ENCODE measurements around the gene PLA2G12A. TPM values are rescaled to one million over a fixed set of nuclear protein-coding genes. Genes with fewer than 3 reads are reported as not detected.

PLA2G12A gene
- total and polyA plus RNA-seq, 9 of the 15 experiments (the other 6 are each of a cell fraction or from before 2014, with no cell fraction given) = 24.2 to 226 (median 80.5) TPM

DNA sequence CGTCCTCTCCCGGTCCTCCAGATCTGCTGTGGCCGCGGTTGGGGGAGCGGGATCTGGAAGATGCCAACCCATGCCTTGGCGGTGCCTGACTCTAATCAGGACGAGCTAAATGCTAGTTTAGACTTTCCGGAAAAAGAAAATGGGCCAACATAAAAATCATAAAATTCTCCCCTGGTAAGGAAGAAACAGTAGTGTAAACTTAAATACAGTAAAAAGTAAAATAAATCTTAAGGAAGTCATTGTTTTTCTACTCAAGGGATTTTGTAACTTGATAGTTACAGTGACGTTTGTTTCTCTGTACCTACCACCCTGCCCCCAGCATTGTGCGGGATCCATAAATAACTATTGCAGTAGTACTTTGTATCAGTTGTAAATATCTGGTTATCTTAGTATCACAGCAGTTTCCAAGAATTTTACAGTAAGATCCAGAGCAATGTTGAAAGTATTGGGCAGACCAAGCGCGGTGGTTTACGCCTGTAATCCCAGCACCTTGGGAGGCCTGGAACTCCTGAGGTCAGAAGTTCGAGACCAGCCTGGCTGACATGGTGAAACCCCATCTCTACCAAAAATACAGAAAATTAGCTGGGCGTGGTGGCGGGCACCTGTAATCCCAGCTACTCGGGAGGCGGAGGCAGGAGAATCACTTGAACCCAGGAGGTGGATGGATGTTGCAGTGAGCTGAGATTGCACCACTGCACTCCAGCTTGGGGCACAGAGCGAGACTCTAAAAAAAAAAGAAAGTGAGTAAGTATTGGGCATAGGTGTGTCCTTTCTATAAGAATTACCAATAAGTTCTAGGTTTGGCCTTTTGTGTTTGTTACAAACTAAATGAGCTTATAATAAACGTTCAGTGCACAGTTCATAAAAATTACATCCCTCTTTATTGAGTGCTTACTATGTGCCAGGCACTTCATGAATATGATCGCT is 1.0 kb upstream of the PLA2G12A start (continued):
- TF ChIP-seq, protein P1, sequence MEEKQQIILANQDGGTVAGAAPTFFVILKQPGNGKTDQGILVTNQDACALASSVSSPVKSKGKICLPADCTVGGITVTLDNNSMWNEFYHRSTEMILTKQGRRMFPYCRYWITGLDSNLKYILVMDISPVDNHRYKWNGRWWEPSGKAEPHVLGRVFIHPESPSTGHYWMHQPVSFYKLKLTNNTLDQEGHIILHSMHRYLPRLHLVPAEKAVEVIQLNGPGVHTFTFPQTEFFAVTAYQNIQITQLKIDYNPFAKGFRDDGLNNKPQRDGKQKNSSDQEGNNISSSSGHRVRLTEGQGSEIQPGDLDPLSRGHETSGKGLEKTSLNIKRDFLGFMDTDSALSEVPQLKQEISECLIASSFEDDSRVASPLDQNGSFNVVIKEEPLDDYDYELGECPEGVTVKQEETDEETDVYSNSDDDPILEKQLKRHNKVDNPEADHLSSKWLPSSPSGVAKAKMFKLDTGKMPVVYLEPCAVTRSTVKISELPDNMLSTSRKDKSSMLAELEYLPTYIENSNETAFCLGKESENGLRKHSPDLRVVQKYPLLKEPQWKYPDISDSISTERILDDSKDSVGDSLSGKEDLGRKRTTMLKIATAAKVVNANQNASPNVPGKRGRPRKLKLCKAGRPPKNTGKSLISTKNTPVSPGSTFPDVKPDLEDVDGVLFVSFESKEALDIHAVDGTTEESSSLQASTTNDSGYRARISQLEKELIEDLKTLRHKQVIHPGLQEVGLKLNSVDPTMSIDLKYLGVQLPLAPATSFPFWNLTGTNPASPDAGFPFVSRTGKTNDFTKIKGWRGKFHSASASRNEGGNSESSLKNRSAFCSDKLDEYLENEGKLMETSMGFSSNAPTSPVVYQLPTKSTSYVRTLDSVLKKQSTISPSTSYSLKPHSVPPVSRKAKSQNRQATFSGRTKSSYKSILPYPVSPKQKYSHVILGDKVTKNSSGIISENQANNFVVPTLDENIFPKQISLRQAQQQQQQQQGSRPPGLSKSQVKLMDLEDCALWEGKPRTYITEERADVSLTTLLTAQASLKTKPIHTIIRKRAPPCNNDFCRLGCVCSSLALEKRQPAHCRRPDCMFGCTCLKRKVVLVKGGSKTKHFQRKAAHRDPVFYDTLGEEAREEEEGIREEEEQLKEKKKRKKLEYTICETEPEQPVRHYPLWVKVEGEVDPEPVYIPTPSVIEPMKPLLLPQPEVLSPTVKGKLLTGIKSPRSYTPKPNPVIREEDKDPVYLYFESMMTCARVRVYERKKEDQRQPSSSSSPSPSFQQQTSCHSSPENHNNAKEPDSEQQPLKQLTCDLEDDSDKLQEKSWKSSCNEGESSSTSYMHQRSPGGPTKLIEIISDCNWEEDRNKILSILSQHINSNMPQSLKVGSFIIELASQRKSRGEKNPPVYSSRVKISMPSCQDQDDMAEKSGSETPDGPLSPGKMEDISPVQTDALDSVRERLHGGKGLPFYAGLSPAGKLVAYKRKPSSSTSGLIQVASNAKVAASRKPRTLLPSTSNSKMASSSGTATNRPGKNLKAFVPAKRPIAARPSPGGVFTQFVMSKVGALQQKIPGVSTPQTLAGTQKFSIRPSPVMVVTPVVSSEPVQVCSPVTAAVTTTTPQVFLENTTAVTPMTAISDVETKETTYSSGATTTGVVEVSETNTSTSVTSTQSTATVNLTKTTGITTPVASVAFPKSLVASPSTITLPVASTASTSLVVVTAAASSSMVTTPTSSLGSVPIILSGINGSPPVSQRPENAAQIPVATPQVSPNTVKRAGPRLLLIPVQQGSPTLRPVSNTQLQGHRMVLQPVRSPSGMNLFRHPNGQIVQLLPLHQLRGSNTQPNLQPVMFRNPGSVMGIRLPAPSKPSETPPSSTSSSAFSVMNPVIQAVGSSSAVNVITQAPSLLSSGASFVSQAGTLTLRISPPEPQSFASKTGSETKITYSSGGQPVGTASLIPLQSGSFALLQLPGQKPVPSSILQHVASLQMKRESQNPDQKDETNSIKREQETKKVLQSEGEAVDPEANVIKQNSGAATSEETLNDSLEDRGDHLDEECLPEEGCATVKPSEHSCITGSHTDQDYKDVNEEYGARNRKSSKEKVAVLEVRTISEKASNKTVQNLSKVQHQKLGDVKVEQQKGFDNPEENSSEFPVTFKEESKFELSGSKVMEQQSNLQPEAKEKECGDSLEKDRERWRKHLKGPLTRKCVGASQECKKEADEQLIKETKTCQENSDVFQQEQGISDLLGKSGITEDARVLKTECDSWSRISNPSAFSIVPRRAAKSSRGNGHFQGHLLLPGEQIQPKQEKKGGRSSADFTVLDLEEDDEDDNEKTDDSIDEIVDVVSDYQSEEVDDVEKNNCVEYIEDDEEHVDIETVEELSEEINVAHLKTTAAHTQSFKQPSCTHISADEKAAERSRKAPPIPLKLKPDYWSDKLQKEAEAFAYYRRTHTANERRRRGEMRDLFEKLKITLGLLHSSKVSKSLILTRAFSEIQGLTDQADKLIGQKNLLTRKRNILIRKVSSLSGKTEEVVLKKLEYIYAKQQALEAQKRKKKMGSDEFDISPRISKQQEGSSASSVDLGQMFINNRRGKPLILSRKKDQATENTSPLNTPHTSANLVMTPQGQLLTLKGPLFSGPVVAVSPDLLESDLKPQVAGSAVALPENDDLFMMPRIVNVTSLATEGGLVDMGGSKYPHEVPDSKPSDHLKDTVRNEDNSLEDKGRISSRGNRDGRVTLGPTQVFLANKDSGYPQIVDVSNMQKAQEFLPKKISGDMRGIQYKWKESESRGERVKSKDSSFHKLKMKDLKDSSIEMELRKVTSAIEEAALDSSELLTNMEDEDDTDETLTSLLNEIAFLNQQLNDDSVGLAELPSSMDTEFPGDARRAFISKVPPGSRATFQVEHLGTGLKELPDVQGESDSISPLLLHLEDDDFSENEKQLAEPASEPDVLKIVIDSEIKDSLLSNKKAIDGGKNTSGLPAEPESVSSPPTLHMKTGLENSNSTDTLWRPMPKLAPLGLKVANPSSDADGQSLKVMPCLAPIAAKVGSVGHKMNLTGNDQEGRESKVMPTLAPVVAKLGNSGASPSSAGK (IDR thresholded peaks at IDR 0.05) = no peak
- TF ChIP-seq POLR2AphosphoS2 (IDR thresholded peaks at IDR 0.05; ENCODE audit: low read length) (no peak), SIN3B (IDR thresholded peaks at IDR 0.05; ENCODE audit: low read depth) (no peak), ZNF24 (IDR thresholded peaks at IDR 0.05) (no peak), PHF21A (IDR thresholded peaks at IDR 0.05; ENCODE audit: borderline replicate concordance, low read depth) (no peak), CBX1 (IDR thresholded peaks at IDR 0.05; ENCODE audit: low read depth) (peak; percentile 59; the same call in 1 of the 2 replicates), ZNF445 (CRISPR knock-in tag; IDR thresholded peaks at IDR 0.05; ENCODE audit: low read depth) (no peak), ATF7 (IDR thresholded peaks at IDR 0.05) (0 out of 2 replicates have a peak, but pooled peaks have one; percentile 17), RBM17 (IDR thresholded peaks at IDR 0.05; ENCODE audit: borderline replicate concordance, low read depth, low read length) (no peak)
- TF ChIP-seq, protein P2, sequence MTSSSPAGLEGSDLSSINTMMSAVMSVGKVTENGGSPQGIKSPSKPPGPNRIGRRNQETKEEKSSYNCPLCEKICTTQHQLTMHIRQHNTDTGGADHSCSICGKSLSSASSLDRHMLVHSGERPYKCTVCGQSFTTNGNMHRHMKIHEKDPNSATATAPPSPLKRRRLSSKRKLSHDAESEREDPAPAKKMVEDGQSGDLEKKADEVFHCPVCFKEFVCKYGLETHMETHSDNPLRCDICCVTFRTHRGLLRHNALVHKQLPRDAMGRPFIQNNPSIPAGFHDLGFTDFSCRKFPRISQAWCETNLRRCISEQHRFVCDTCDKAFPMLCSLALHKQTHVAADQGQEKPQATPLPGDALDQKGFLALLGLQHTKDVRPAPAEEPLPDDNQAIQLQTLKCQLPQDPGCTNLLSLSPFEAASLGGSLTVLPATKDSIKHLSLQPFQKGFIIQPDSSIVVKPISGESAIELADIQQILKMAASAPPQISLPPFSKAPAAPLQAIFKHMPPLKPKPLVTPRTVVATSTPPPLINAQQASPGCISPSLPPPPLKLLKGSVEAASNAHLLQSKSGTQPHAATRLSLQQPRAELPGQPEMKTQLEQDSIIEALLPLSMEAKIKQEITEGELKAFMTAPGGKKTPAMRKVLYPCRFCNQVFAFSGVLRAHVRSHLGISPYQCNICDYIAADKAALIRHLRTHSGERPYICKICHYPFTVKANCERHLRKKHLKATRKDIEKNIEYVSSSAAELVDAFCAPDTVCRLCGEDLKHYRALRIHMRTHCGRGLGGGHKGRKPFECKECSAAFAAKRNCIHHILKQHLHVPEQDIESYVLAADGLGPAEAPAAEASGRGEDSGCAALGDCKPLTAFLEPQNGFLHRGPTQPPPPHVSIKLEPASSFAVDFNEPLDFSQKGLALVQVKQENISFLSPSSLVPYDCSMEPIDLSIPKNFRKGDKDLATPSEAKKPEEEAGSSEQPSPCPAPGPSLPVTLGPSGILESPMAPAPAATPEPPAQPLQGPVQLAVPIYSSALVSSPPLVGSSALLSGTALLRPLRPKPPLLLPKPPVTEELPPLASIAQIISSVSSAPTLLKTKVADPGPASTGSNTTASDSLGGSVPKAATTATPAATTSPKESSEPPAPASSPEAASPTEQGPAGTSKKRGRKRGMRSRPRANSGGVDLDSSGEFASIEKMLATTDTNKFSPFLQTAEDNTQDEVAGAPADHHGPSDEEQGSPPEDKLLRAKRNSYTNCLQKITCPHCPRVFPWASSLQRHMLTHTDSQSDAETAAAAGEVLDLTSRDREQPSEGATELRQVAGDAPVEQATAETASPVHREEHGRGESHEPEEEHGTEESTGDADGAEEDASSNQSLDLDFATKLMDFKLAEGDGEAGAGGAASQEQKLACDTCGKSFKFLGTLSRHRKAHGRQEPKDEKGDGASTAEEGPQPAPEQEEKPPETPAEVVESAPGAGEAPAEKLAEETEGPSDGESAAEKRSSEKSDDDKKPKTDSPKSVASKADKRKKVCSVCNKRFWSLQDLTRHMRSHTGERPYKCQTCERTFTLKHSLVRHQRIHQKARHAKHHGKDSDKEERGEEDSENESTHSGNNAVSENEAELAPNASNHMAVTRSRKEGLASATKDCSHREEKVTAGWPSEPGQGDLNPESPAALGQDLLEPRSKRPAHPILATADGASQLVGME (CRISPR knock-in tag; IDR thresholded peaks at IDR 0.05) = no peak

Measured in K562 (cell line).